ENCODE results near the gene IZUMO1.
A peak's percentile ranks its signal among the peaks of the same experiment; 100 is the strongest.
"Not testable (repeated sequence)": the region's sequence is repeated elsewhere in the genome, so short reads cannot be mapped to it uniquely, and the experiment has no call there.

Gene IZUMO1

DNA sequence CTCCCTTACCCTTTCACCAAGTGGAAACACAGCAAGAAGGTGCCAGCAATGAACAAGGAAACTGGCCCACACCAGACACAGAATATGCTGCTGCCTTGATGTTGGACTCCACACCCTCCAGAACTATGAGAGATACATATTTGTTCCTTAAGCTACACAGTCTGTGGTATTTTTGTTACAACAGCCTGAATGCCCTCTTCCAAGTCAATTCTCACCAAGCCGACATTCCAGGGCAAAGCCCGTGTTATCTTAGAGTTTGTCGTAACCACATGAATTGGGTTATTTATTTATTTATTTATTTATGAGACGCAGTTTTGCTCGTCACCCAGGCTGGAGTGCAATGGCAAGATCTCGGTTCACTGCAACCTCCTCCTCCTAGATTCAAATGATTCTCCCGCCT lies 23.6 kb upstream of the IZUMO1 start:
- Mint-ChIP-seq H3K27ac (no peak overlapping the region), H3K36me3 (ENCODE audit: low read depth) (no peaks in the 10 kb centered on the region), H3K27me3 (peaks cover 11% of the 10 kb centered on the region), H3K4me1 (ENCODE audit: low read depth) (no peaks in the 10 kb centered on the region), H3K4me3 (no peak overlapping the region), H3K9me3 (no peaks in the 10 kb centered on the region)
- no peak for DNase-seq

DNA sequence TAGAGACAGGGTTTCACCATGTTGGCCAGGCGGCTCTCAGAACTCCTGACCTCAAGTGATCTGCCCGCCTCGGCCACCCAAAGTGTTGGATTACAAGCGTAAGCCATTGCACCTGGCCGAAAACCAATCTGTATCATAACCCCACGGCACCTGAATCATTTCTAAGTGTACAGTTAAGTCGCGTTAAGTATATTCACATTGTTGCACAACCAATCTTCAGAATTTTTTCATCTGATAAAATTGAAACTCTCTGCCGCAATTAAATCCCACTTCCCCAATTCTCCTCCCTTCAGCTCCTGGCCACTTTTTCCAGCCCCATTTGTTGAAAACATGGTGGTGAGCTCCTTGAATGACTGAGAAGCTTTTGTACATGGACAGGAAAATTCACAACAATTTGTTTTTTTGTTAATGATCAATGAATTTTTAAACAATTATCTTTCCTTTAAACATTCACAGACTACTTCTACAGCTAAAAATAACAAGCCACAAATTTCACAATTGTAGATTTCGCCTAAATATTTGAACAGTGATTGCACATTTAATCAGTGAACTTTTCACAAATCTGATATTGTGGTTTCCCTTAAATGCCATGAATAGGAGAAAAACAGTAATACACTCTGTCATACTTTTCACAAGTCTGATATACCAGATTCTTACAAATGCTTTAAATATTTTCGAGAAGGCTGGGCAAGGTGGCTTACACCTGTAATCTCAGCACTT lies 22.4 kb upstream of the IZUMO1 start:
- H3K4me1 Mint-ChIP-seq (ENCODE audit: low read depth), result no peaks in the 10 kb centered on the region
- H3K9me3 Mint-ChIP-seq, result no peaks in the 10 kb centered on the region

GRCh38 chr19:48768171-48768753 lies 21.6 kb upstream of the IZUMO1 start:
- not testable (repeated sequence) for H3K4me1 Mint-ChIP-seq (ENCODE audit: low read depth); H3K9me3 Mint-ChIP-seq; H3K27ac Mint-ChIP-seq; DNase-seq; H3K36me3 Mint-ChIP-seq (ENCODE audit: low read depth); H3K4me3 Mint-ChIP-seq
- H3K27me3 Mint-ChIP-seq, result peaks cover 11% of the 10 kb centered on the region

More for the DNA sequence above, 22.4 kb upstream of the IZUMO1 start:
- Mint-ChIP-seq H3K4me3 (no peak overlapping the region), H3K27me3 (peaks cover 11% of the 10 kb centered on the region), H3K27ac (no peak overlapping the region), H3K36me3 (ENCODE audit: low read depth) (no peaks in the 10 kb centered on the region)
- no peak for DNase-seq

DNA sequence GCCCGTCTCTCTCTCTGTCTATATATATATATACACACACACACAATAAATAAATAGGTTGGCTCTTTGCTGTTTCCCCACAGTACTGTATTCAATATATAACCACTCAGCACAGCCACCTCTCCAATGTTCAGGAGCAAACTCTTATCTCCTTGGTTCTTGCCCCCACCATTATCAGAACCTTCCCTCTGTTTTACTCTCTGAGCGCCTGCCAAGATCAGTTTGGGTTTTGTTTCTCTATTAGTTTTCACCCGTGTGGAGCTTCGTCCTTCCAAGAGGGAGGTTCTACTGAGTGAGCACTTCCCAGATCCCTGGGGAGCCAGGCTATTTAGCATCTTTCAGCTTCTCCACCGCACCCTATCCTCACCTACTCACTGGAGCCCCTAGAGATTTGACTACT lies 19.1 kb upstream of the IZUMO1 start:
- peaks cover 14% of the 10 kb centered on the region for H3K27me3 Mint-ChIP-seq
- H3K27ac Mint-ChIP-seq; H3K4me3 Mint-ChIP-seq; DNase-seq; H3K36me3 Mint-ChIP-seq (ENCODE audit: low read depth); H3K9me3 Mint-ChIP-seq; H3K4me1 Mint-ChIP-seq (ENCODE audit: low read depth): not testable (repeated sequence)

GRCh38 chr19:48760504-48761205 lies 13.9 kb upstream of the IZUMO1 start:
- Mint-ChIP-seq H3K4me1 (ENCODE audit: low read depth) (peaks cover 4% of the 10 kb centered on the region), H3K4me3 (no peak overlapping the region), H3K36me3 (ENCODE audit: low read depth) (no peaks in the 10 kb centered on the region), H3K27me3 (peaks cover 12% of the 10 kb centered on the region), H3K9me3 (no peaks in the 10 kb centered on the region), H3K27ac (peak overlapping the region; percentile 50)
- no peak for DNase-seq

DNA sequence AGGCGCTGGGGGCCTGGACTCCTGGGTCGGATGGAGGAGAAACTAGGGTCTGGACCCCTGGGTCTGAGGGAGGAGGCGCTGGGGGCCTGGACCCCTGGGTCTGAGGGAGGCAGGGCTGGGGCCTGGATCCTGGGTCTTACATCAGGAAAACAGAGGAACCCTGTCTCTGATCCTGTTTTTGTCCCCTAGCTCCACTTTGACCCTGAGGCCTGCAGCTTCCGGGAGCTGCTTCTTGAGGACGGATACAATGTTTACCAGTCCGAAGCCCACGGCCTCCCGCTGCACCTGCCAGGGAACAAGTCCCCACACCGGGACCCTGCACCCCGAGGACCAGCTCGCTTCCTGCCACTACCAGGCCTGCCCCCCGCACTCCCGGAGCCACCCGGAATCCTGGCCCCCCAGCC lies 11.0 kb upstream of the IZUMO1 start:
- Mint-ChIP-seq H3K4me3 (no peak overlapping the region), H3K27ac (no peak overlapping the region), H3K4me1 (ENCODE audit: low read depth) (peaks cover 14% of the 10 kb centered on the region), H3K27me3 (peaks cover 30% of the 10 kb centered on the region), H3K36me3 (ENCODE audit: low read depth) (no peaks in the 10 kb centered on the region), H3K9me3 (no peaks in the 10 kb centered on the region)
- no peak for DNase-seq

- no peak for DNase-seq
- Mint-ChIP-seq H3K27me3 (peaks cover 31% of the 10 kb centered on the region), H3K9me3 (no peaks in the 10 kb centered on the region), H3K4me1 (ENCODE audit: low read depth) (peaks cover 15% of the 10 kb centered on the region), H3K27ac (no peak overlapping the region), H3K4me3 (no peak overlapping the region), H3K36me3 (ENCODE audit: low read depth) (no peaks in the 10 kb centered on the region)
Observed at GRCh38 chr19:48757089-48757675, 10.5 kb upstream of the IZUMO1 start.

- Mint-ChIP-seq H3K4me3 (no peak overlapping the region), H3K27ac (no peak overlapping the region), H3K9me3 (no peaks in the 10 kb centered on the region), H3K4me1 (ENCODE audit: low read depth) (peaks cover 17% of the 10 kb centered on the region), H3K36me3 (ENCODE audit: low read depth) (no peaks in the 10 kb centered on the region), H3K27me3 (peaks cover 34% of the 10 kb centered on the region)
- no peak for DNase-seq
Observed at GRCh38 chr19:48756686-48757085, 10.0 kb upstream of the IZUMO1 start.

- Mint-ChIP-seq H3K36me3 (ENCODE audit: low read depth) (no peaks in the 10 kb centered on the region), H3K4me3 (no peak overlapping the region), H3K27ac (no peak overlapping the region), H3K27me3 (peaks cover 36% of the 10 kb centered on the region), H3K4me1 (ENCODE audit: low read depth) (peaks cover 17% of the 10 kb centered on the region), H3K9me3 (no peaks in the 10 kb centered on the region)
- DNase-seq, result no peak
Observed at GRCh38 chr19:48756212-48756611, 9.5 kb upstream of the IZUMO1 start.

DNA sequence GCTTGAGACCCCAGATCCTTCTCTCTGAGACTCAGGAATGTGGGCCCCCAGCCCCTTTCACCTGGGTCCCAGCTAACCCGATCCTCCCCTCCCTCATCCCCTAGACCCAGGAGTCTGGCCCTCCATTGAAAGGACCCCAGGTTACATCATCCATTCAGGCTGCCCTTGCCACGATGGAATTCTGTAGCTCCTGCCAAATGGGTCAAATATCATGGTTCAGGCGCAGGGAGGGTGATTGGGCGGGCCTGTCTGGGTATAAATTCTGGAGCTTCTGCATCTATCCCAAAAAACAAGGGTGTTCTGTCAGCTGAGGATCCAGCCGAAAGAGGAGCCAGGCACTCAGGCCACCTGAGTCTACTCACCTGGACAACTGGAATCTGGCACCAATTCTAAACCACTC lies 9.1 kb upstream of the IZUMO1 start:
- no peak overlapping the region for H3K4me3 Mint-ChIP-seq
- H3K9me3 Mint-ChIP-seq, result no peaks in the 10 kb centered on the region
- no peak for DNase-seq
- H3K4me1 Mint-ChIP-seq (ENCODE audit: low read depth), result peaks cover 17% of the 10 kb centered on the region
- peaks cover 37% of the 10 kb centered on the region for H3K27me3 Mint-ChIP-seq
- H3K36me3 Mint-ChIP-seq (ENCODE audit: low read depth), result no peaks in the 10 kb centered on the region
- no peak overlapping the region for H3K27ac Mint-ChIP-seq

DNA sequence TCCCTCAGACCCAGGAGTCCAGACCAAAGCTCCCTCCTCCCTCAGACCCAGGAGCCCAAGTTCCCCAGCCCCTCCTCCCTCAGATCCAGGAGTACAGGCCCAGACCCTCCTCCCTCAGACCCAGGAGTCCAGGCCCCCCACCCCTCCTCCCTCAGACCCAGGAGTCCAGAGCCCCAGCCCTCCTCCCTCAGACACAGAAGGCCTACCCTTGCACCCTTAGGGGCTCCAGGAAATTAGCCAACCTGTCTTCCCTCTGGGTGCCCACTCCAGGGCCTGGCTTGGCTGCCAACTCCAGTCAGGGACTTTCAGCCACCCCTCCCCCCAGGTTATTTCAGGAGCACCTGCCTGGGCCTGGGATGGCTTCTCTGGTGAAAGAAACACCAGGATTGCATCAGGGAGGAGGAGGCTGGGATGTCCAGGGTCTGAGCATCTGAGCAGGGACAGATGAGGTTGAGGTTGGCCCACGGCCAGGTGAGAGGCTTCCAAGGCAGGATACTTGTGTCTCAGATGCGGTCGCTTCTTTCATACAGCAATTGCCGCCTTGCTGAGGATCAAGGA lies 8.5 kb upstream of the IZUMO1 start, which contains the start of gene FGF21:
FGF21 (plus strand) TSS at position 441 of the 558 bp plus-strand sequence. CDS start 713 bp downstream, outside the sequence.
- no peak within 1 kb of the TSS for H3K27ac Mint-ChIP-seq
- no peak for DNase-seq
- H3K27me3 Mint-ChIP-seq, result peaks cover 31% of the 10 kb centered on the region
- H3K4me3 Mint-ChIP-seq, result no peak within 1 kb of the TSS
- peaks cover 13% of the 10 kb centered on the region for H3K4me1 Mint-ChIP-seq (ENCODE audit: low read depth)
- H3K36me3 Mint-ChIP-seq (ENCODE audit: low read depth), result no peaks in the 10 kb centered on the region
- no peaks in the 10 kb centered on the region for H3K9me3 Mint-ChIP-seq

DNA sequence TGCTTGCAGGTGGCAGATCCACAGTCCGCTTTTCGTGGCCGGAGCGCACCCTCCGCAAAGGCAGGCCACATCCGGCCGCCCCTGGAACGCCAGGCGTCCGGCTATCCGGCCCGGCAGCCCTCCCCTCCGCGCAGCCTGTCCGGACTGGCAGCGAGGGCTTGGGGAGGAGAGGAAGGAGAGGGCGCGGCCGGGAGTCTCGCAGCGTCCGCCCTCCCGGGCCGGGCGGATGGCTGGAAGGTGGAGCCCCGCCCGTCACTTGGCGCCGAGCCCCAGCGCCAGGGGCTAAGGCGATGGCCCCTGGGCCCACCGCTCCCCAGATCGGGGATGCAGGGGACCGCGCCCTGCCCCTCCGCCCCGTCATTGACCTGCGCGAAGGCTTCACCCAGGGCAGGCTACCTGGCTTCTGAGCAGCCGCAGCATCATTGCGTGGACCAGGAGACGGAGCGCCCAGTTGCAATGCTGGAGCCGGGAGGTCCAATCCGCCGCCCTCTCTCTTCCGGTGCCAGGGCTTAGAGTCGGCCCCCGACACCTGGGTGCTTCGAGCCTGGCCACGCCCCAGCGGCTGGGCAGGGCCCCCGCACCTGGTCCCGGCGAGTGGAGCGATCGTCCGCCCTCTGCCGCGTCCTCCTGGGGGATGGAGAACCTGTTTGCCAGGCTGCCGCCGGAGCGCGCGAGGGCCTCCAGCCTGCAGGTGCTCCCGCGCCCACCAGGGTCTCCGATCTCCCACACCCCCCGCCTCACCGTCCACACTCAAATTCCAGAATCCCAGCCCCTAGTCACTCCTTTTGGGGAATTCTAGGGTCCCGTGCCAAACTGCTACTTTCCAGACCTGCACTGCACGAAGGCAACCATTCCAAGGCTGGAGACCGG lies 6.0 kb upstream of the IZUMO1 start, which contains the start of gene FUT1:
FUT1 (minus strand) TSS at position 146 of the 870 bp plus-strand sequence. CDS start 1,360 bp downstream, outside the sequence.
- H3K4me3 Mint-ChIP-seq, result peak within 1 kb of the TSS; percentile 64

DNA sequence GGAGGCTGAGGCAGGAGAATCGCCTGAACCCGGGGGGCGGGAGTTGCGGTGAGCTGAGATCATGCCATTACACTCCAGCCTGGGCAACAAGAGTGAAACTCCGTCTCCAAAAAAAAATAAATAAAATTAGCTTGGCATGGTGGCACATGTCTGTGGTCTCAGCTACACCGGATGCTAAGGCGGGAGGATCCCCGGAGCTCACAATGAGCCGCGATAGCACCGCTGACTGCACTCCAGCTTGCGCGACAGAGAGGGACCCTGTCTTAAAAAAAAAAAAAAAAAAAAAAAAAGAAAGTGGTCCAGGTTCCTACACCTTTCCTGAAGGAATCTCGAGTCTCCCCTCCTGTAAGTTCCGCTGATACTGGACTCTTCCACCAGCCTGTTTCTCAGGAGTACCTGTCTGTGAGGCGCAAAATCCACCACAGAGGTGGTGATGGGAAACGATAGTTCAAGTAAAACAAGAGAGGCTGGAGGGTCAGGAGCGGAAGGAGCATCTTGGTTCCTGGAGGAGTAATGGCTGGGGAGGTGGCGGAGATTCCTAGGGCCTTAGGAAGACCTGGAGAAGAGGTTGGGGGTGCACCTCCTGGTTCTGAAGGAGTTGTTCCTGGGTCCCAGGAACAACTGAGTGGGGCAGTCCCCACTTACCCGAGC lies 5.3 kb upstream of the IZUMO1 start:
- Mint-ChIP-seq H3K4me3 (peak overlapping the region; percentile 64), H3K27ac (peak overlapping the region; percentile 26), H3K36me3 (ENCODE audit: low read depth) (no peaks in the 10 kb centered on the region), H3K27me3 (peaks cover 31% of the 10 kb centered on the region), H3K9me3 (no peaks in the 10 kb centered on the region), H3K4me1 (ENCODE audit: low read depth) (peaks cover 15% of the 10 kb centered on the region)
- no peak for DNase-seq

More for the DNA sequence above, 6.0 kb upstream of the IZUMO1 start, which contains the start of gene FUT1:
- peak; percentile 60 for DNase-seq
- peaks cover 13% of the 10 kb centered on the region for H3K4me1 Mint-ChIP-seq (ENCODE audit: low read depth)
- no peaks in the 10 kb centered on the region for H3K9me3 Mint-ChIP-seq
- H3K36me3 Mint-ChIP-seq (ENCODE audit: low read depth), result no peaks in the 10 kb centered on the region
- peaks cover 31% of the 10 kb centered on the region for H3K27me3 Mint-ChIP-seq
- H3K27ac Mint-ChIP-seq, result peak within 1 kb of the TSS; percentile 26

Data from activated T-cell treated with anti-CD3 and anti-CD28 coated beads, Interleukin-2, amount 50 U/mL, for 24 hours (primary cell).